ENCODE data around the gene FRS3.
"Not testable (repeated sequence)": the region's sequence is repeated elsewhere in the genome, so short reads cannot be mapped to it uniquely, and the experiment has no call there.

The FRS3 gene

GRCh38 chr6:41768545-41769308 lies 11.0 kb downstream of the FRS3 start:
- DNase-seq (ENCODE audit: low read depth in 2 of 2) = no peak

- DNase-seq (ENCODE audit: low read depth in 2 of 2) = no peak
Measured at GRCh38 chr6:41767112-41767833, 12.4 kb downstream of the FRS3 start.

- not testable (repeated sequence) for DNase-seq (ENCODE audit: low read depth in 2 of 2)
Measured at GRCh38 chr6:41766043-41766664, 13.5 kb downstream of the FRS3 start.

- DNase-seq (ENCODE audit: low read depth in 2 of 2) = no peak
Measured at GRCh38 chr6:41763470-41763869, 16.2 kb downstream of the FRS3 start.

GRCh38 chr6:41759905-41760579 lies 19.7 kb downstream of the FRS3 start:
- no peak for DNase-seq (ENCODE audit: low read depth in 2 of 2)

GRCh38 chr6:41759106-41759904 lies 20.4 kb downstream of the FRS3 start:
- no peak for DNase-seq (ENCODE audit: low read depth in 2 of 2)

GRCh38 chr6:41758641-41759035 lies 21.1 kb downstream of the FRS3 start:
- no peak for DNase-seq (ENCODE audit: low read depth in 2 of 2)

- no peak for DNase-seq (ENCODE audit: low read depth in 2 of 2)
Measured at GRCh38 chr6:41757931-41758640, 21.6 kb downstream of the FRS3 start.

- DNase-seq (ENCODE audit: low read depth in 2 of 2) = no peak
Measured at GRCh38 chr6:41757271-41757670, 22.4 kb downstream of the FRS3 start.

- no peak for DNase-seq (ENCODE audit: low read depth in 2 of 2)
Measured at GRCh38 chr6:41756354-41756753, 23.3 kb downstream of the FRS3 start.

GRCh38 chr6:41755895-41756294 lies 23.8 kb downstream of the FRS3 start:
- DNase-seq (ENCODE audit: low read depth in 2 of 2) = no peak

- DNase-seq (ENCODE audit: low read depth in 2 of 2) = no peak
Measured at GRCh38 chr6:41750374-41750773, 29.3 kb downstream of the FRS3 start.

GRCh38 chr6:41748542-41748941 lies 31.2 kb downstream of the FRS3 start:
- DNase-seq (ENCODE audit: low read depth in 2 of 2) = no peak

GRCh38 chr6:41748102-41748477 lies 31.6 kb downstream of the FRS3 start:
- no peak for DNase-seq (ENCODE audit: low read depth in 2 of 2)

GRCh38 chr6:41747256-41748101 lies 32.2 kb downstream of the FRS3 start, which contains the start of gene PGC:
TSS of gene PGC (minus strand) at chr6:41747397. CDS start at chr6:41747334, 63 bp downstream.
- no peak for DNase-seq (ENCODE audit: low read depth in 2 of 2)

GRCh38 chr6:41746107-41746506 lies 33.6 kb downstream of the FRS3 start:
- DNase-seq (ENCODE audit: low read depth in 2 of 2) = no peak

- DNase-seq (ENCODE audit: low read depth in 2 of 2) = no peak
Measured at GRCh38 chr6:41744236-41744787, 35.4 kb downstream of the FRS3 start.

GRCh38 chr6:41743406-41744235 lies 36.1 kb downstream of the FRS3 start:
- DNase-seq (ENCODE audit: low read depth in 2 of 2) = no peak

Data from stimulated activated CD4-positive, alpha-beta T cell treated with anti-CD3 and anti-CD28 coated beads, Interleukin-1b, Interleukin-23, amount 100 ng/mL, for 4 hours (primary cell).